SH-SY5Y (cell line): ENCODE results near the gene LTBP3.

ENCODE experiments used
- GATA2 ChIP-seq: IDR thresholded peaks from 2 replicates; pipeline ENCODE4 v1.6.1; 2011; ENCODE audit warnings: mild to moderate bottlenecking, low read depth, low read length
- GATA3 ChIP-seq: IDR thresholded peaks from 2 replicates; pipeline ENCODE4 v1.6.1; 2011; ENCODE audit warnings: low read depth, mild to moderate bottlenecking, low read length, moderate library complexity

DNA sequence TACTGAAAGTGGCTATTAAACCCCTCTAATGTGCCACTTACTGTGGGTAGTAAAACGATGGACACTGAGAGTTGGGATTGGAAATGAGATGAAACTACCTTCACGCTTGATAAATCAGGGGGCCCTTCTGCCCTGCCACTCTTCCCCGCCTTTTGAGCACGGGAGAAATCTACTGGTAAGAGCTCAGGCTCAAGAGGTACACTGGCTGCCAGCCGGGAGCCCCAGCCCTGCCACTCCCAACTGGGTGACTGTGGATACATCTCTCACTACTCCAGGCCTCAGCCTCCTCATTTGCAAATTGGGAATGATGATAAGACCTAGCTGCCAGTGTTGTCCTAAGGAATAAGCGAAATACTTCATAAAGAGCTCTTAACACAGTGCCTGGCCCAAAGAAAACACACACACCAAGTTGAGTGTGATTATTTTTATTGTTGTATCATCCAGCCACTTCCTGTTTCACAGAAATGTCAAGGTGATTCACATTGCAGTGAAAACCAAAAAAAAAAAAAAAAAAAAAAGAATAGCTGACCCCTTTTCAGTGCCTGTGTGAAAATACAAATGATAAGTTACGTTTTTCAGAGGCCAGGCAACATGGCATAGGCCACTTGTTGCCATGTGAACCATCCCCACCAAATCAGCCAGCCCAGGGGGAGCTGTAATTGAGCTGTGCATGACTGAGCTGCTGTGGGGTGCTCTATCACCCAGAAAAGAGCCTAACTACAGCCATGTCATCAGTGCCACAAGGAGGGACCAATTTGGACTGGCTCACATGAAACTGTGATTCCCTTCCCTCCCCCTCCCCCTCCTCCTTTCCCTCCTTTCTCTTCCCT, 7.7 kb upstream of the LTBP3 start:
- TF ChIP-seq GATA3 (no peak), GATA2 (no peak)
